ENCODE data around the gene WDR77. TPM values are rescaled to one million over a fixed set of nuclear protein-coding genes. Genes with fewer than 3 reads are reported as not detected.
A peak's percentile ranks its signal among the peaks of the same experiment; 100 is the strongest.

The WDR77 gene
- total and polyA plus RNA-seq, 9 of the 15 experiments (the other 6 are each of a cell fraction or from before 2014, with no cell fraction given), result 20.6 to 160 (median 75.3) TPM

- TF ChIP-seq HINFP (tag; conservative IDR thresholded peaks at IDR 0.05; ENCODE audit: low read depth), result no peak
- TF ChIP-seq PRPF4 (IDR thresholded peaks at IDR 0.05; ENCODE audit: insufficient read depth, low read depth, low read length, poor library complexity, severe bottlenecking), result no peak
- TF ChIP-seq BACH1 (tag; IDR thresholded peaks at IDR 0.05), result peak; percentile 61; the same call in 1 of the 2 replicates
- TF ChIP-seq ZFP36 (IDR thresholded peaks at IDR 0.05; ENCODE audit: low read depth, low read length, partially characterized antibody), result no peak
- TF ChIP-seq GABPB1 (CRISPR knock-in tag; IDR thresholded peaks at IDR 0.05), result no peak
- TF ChIP-seq THAP12 (CRISPR knock-in tag; IDR thresholded peaks at IDR 0.05), result no peak
- TF ChIP-seq, protein P1, sequence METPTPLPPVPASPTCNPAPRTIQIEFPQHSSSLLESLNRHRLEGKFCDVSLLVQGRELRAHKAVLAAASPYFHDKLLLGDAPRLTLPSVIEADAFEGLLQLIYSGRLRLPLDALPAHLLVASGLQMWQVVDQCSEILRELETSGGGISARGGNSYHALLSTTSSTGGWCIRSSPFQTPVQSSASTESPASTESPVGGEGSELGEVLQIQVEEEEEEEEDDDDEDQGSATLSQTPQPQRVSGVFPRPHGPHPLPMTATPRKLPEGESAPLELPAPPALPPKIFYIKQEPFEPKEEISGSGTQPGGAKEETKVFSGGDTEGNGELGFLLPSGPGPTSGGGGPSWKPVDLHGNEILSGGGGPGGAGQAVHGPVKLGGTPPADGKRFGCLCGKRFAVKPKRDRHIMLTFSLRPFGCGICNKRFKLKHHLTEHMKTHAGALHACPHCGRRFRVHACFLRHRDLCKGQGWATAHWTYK (CRISPR knock-in tag; IDR thresholded peaks at IDR 0.05), result peak; percentile 63; the same call in 1 of the 2 replicates
- TF ChIP-seq FOS (IDR thresholded peaks at IDR 0.05; ENCODE audit: extremely low read depth, insufficient read length), result no peak
- 0 out of 2 replicates have a peak, but pooled peaks have one; percentile 17 for TF ChIP-seq ZNF395 (CRISPR knock-in tag; IDR thresholded peaks at IDR 0.05)
- TF ChIP-seq PURB (CRISPR knock-in tag; IDR thresholded peaks at IDR 0.05; ENCODE audit: low read depth), result no peak
- TF ChIP-seq CBFA2T3 (IDR thresholded peaks at IDR 0.05), result peak; percentile 32
Observed at GRCh38 chr1:111467865-111468716, 19.0 kb upstream of the WDR77 start (continued).
